GM12875 (cell line): ENCODE data around the gene SLC13A4.
"Not testable (repeated sequence)": the region's sequence is repeated elsewhere in the genome, so short reads cannot be mapped to it uniquely, and the experiment has no call there.

ENCODE experiments used
- H3K4me3 ChIP-seq: one replicate; pipeline ENCODE4 v1.5.1; 2011; ENCODE audit warnings: low read depth, low read length, control low read depth
- CTCF ChIP-seq: IDR thresholded peaks from 2 replicates; pipeline ENCODE4 v1.5.1; 2011; ENCODE audit warnings: low read depth, mild to moderate bottlenecking, control low read depth, inconsistent platforms, low read length, moderate library complexity, borderline replicate concordance; ENCODE audit not compliant: insufficient read depth

SLC13A4 gene

GRCh38 chr7:135742371-135742770 is 14.4 kb upstream of the SLC13A4 start:
- TF ChIP-seq CTCF: no peak
- H3K4me3 ChIP-seq: no peak overlapping the region

- TF ChIP-seq CTCF: no peak
Measured at GRCh38 chr7:135741905-135742304, 13.9 kb upstream of the SLC13A4 start.

GRCh38 chr7:135740889-135741288 is 12.9 kb upstream of the SLC13A4 start:
- H3K4me3 ChIP-seq: no peak overlapping the region
- TF ChIP-seq CTCF: no peak

More at GRCh38 chr7:135741905-135742304, 13.9 kb upstream of the SLC13A4 start:
- no peak overlapping the region for H3K4me3 ChIP-seq

- not testable (repeated sequence) for H3K4me3 ChIP-seq
Measured at GRCh38 chr7:135737306-135737647, 9.3 kb upstream of the SLC13A4 start.

GRCh38 chr7:135736586-135737305 is 8.8 kb upstream of the SLC13A4 start:
- TF ChIP-seq CTCF: no peak
- H3K4me3 ChIP-seq: no peak overlapping the region

- TF ChIP-seq CTCF: no peak
- no peak overlapping the region for H3K4me3 ChIP-seq
Measured at GRCh38 chr7:135734343-135734689, 6.3 kb upstream of the SLC13A4 start.

GRCh38 chr7:135733603-135734342 is 5.8 kb upstream of the SLC13A4 start:
- no peak for TF ChIP-seq CTCF

GRCh38 chr7:135731131-135731530 is 3.1 kb upstream of the SLC13A4 start:
- H3K4me3 ChIP-seq: no peak overlapping the region
- no peak for TF ChIP-seq CTCF

More at GRCh38 chr7:135733603-135734342, 5.8 kb upstream of the SLC13A4 start:
- H3K4me3 ChIP-seq: no peak overlapping the region
